Right hindlimb (tissue), 1 donor: ENCODE measurements around the gene CDH13.

Source experiments
- DNase-seq: peaks from one replicate; pipeline ENCODE4 v3.0.0-alpha.2; 2018

Gene CDH13

DNA sequence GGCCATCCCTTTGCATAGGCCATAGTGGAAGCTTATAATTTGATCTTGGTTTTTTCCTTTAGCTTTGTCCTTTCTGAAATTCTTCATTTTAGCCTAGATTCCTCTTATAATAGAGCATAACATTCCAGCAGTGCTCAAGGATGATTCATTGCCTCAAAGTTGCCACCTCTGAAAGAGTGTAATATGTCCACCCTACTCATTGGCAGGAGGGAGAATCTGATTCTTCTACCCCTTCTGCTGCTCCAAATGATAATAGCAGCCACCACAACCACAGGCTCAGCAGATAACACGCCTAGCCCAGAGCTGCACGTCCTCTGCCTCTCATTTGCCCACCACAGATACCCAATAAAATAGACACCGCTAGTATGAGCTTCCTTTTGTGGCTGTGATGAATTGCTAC lies 843.6 kb downstream of the CDH13 start:
- no peak for DNase-seq

DNA sequence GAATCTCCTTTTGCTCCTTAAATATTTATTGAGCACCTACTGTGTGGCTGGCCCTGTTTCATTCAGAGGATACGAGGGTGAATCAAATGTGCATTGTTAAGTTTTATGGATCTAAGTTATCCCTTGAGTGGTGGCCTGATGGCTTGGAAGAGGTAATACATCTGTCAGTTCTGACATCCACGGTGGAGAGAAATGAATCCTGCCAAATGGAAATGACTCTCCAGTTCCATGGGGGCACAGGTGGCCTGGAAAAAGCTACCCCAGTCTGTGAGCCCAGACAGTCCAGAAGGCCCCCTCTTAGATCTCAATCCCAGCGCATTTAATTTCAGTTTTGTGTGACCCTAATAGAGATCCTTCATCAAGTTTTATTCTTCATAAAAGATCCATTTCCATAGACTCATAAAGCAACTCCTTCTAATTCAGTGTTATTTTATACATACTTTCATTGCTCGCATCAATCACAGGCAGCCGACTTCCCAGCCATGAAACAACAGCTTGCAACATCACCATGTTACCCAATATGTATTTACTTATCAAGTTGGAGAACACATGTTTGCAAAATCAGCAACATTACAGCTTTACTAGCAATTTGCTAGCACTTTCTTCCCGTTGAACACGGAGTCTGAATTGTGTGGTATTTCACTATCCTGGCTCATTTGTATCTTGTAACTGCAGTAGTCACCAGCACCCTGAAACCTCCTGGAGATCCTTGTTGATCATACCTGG lies 846.2 kb downstream of the CDH13 start:
- DNase-seq = no peak

DNA sequence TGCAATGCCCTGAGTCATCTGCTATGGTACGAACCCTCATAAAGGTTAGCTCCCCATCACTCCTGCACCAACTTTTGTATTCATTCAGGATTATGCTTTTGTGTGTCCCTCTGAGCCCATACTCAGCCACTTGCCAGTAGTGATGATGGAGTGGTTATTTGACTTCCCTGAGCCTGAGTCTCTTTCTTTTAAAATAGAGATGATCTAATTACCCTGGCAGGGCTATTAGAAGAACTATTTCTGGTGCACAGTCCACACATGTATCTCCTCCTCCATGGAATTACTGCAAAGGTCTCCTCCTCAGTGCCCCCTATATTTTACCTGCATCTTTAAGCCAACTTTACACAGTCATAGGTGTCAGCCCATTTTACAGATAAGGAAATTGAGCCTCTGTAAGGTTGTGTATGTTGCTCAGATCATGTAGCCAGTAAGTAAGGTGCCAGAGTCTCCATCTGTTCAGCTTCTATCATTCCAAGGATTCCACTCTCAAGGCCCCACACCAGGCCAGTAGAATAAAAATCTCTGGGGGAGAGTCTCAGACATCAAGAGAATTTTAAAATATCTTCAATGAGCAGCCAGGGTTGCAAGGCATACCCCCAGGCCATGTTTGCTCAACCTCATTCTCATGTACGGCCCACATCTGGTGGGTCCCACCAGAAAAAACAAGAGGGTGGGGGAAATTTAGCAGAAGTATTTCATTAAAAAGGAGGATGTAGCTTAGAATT lies 847.3 kb downstream of the CDH13 start:
- no peak for DNase-seq

DNA sequence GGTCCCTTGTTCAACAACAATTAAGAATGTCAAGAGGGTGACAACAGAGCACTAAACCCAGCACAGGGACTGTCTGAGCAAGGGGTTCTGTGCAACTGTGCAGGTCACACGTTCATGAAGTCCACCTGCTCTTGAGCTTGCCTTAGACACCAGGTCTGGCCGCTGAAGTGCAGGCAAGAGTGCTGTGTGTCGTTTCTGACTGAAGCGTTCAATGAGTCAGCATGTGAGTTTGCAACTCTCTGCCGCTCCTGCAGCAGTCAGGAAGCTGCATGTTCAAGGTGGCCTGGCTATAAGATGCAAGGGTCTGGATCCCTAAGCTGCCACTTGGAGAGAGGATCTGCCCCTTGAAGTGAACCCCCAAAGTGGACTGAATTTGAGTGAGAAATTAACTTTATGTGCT lies 848.3 kb downstream of the CDH13 start:
- no peak for DNase-seq

DNA sequence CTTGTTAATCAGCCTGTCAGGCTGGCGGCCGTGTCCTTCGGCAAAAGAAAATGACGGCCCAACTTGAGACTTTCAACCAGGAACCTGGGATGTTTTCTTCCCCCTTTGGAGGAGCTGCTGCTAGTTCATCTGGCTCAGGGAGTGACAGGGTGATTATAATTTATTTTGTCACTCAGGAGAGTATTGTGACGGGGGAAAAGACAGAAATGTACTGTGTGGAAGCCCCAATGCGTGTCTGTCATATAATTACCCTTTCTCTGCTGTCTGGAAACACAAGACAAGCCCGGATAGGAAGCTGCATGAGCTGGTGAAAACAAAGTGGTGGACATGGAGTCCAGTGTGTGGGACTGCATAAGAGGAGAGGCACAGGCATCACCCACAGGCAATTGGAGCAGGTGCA lies 854.8 kb downstream of the CDH13 start:
- DNase-seq = no peak

DNA sequence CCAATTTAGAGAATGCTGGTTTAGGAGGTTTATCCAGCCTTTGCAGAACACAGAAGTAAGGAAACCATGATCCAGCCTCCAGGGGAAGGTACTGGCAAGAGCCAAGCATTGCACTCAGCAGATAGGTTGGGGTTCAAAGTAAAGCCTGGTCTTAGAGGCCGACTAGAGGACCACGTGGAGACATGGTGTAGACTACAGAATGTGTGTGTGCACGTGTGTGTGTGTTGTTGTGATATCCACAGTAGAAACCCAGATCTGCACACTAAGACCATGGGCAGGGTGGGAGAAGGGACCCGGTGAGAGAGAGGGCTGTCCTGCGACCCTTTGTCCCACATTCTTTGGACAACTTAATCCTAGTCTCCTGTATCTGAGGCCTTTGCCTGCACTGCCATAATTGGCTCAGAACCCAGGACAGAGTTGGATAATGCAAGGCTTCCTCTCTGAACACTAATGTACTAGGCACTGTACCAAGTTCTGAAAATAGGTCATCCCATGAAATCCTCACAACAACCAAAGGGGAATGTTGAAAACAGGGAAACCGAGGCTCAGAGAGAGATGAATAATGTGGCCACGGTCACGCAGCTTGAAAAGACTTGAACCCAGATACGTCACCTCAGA lies 855.9 kb downstream of the CDH13 start:
- DNase-seq = no peak

DNA sequence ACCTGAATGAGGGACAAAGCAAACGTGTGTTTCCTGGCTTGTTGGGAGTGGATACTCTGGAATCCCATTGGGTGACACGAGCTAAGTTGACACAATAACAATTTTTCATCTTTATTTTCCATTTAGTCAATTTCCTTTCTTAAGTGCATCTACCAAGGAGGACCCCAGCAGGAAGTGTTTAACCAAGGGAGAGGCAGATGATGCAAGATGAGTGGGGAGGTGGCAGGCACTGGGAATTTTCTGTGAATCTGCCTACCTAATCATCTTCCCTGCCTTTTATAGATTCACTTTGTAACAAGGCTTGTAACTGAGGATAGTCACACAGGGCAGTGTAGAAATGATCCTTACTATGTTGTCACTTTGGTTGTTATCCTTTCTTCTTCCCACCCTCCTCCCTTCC lies 863.3 kb downstream of the CDH13 start:
- no peak for DNase-seq

DNA sequence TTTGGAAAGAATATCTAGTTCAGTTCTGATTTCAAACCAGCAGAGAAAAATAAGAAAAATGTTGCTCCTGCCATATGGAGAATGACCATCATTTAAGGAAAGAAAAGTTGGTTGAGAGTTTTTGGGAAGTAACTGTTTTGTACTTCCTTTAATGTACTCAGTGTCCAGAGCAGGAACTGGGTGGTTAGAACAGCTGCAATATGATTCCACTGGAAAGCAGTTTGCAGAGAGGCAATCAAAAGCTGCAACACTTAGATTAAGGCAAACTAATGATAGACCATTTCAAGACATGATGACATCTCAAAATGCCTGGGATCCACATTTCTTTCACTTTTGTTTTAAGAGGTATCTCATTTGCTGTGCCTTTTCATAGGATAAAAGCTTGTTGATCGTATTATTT lies 867.7 kb downstream of the CDH13 start:
- DNase-seq = no peak

DNA sequence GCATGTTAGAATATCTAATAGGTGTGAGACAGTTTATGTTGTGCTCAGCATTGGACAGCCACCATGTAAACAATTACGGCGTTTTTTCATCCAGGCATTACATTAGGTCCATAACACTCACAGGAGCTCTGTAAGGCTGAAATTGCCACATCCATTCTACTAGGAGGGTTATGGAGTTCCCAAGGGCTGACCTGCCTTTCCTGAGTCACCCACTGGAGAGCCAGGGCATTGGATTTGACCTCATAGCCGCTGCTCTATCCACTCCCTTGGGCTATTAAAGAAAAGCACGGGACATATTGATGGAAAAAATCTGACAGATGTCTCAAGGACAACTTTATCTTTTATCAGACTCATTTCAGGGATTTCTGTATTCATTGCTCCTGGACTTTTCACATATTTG lies 874.7 kb downstream of the CDH13 start:
- DNase-seq = no peak

DNA sequence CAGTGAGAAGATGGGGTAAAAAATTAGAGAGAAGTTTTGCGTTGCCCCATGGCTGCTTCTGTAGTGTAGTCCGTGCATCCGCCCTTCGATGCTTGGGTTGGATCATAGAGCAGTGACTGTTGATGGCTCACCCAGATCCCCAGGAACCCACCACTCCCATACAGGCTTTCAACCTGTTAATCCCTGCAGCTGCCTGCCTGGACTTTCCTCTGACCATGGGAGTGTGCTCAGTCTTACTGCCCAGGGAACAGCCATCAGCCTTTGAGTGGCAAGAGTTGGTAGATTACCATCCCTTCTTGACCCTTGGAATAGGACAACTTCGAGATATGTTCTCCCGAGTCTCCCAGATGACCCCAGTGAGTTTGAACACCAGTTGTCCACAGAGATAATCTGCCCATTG lies 881.5 kb downstream of the CDH13 start:
- DNase-seq = no peak

DNA sequence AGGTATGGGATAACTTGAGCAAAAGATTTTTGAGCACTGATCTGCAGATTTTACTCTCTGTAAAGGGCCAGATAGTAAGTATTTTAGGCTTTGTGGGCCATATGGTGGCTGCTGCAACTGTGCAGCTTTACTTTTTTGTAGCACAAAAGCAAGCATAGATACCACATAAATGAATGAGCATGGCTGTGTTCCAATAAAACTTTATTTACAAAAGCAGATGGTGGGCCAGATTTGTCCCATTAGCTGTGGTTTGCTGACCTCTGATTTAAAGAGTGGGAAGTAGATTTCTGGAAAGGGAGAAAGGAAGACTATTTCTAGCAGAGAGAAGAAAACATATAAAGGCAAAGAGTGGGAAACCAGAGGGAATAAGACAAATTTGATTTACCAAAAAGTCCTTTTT lies 882.5 kb downstream of the CDH13 start:
- no peak for DNase-seq

DNA sequence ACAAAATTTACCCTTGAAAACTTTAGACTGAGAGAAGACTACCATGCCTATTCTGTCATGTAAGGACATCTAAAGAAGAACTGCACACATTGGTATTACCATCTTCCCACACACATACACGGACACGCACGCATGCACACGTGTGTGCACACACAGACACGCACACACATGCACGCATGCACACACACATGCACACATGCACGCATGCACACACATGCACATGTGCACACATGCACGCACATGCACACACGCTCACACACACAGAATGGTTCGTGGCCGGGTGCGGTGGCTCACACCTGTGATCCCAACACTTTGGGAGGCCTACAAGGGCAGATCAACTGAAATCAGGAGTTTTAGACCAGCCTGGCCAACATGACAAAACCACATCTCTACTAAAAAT lies 884.1 kb downstream of the CDH13 start:
- DNase-seq = no peak

DNA sequence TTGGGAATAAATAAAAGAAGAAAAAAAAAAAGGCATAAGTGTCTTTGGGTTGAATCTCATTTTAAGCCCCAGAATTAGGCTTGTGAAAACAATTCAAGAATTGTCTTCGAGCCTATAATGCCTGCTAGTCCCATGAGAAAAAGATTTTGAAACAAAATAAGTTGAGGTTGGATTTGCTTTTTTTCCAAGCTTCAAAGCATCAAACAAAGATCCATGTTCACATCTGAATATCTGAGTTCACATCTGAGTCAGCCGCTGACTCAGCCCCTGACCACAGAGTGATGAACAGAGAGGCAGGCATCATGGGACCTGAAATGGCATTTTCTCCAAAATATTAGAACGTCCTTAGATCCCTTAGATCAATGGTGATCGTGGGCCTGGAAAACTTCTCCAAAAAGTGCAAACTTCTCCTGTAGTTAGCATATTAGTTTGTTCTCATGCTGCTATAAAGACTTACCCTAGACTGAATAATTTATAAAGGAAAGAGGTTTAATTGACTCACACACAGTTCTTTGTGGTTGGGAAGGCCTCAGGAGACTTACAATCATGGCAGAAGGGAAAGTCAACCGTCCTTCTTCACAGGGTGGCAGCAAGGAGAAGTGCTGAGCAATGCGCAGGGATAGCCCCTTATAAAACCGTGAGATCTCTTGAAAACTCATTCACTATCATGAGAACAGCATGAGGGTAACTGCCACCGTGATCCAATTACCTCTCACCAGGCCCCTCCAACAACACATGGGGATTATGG lies 886.4 kb downstream of the CDH13 start:
- DNase-seq = no peak

DNA sequence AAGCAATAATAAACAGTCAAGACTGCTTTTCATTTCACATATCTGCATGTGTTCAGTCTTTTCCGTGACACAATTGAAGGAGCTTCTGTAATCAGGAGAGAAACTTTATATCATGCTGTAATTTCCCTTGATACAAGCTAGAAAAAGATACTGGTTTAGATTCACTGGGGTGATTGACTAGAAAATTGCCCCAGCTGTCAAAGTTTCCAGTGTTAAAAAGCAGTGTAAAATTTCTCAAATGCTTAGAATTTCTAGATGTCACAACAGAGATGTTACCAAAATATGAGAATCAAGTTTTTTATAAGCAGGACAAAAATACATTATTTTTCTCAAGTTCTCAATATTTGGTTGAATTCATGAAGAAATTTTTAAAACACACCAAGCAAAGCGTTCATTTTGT lies 888.6 kb downstream of the CDH13 start:
- DNase-seq = no peak

DNA sequence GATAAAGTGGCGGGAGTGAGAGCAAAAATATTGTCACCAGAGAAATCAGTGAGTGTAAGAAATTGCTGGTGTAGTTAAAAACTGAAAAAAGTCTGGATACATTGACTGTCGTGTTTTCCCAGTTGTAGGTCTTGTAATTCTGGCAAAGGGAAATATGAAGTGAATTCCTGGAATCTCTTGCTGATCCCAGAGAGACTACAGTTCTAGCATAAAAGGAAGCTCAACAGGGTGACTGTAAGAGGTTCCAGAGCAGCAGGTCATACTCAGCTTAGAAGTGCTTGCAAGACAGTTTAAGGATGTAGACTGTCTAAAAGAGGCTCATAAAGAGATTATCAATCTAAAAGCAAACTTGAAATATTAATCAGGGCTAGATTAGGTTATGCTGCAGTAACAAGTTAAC lies 890.2 kb downstream of the CDH13 start:
- DNase-seq = no peak

DNA sequence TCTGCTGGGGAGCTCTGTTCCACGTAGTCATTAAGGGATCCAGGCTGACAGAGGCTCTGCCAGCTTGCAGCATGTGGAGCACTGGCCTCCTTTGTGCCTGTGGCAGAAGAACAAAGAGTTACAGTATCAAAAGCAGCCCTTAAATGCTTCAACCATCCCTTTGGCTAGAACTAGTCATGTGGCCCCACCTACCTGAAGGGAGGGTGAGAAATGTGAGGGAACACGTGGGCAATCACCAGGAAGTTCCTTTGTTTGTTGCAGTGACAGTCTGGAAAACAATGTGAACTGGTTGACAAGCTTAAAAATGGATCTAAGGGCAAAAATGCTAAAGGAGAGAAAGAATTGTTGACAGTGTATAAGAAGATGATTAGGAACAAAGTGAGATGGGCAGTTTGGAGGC lies 890.6 kb downstream of the CDH13 start:
- no peak for DNase-seq

DNA sequence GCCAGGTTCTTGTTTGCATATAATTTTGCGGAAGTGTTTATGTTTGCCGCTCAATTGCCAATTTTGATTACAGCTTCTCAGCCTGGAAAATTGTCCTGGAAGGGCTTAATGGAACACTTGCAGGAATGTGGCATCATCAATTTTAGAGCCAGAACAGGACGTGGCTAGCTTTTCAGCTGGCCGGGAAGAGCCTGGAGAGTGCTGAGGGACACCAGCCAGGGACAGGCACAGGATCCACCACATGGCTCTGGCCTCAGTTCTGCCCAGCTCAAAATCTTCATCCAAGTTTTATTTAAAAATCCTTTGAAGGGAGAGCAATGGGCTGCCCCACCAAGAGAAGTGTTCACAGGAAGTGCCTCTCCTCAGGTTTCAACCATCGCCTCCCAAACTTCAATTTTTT lies 893.8 kb downstream of the CDH13 start:
- DNase-seq = no peak

DNA sequence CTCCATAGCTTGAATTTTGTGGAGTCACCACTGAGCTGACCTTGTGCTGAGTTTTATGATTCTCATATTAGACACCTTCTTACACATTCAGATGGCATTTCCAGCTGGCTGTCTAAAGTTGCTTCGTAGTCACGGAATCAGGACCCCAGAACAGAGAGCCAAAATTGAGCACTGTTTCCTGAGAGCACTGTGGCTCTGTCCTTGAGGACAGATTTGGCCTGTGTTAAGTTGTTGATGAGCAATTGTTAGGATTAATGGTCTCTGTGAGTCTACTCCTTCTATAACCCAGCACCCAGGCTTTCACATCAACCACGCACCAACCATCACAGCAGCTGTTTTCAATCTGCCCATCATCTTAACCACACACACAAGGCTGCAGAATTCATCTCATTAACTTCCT lies 903.5 kb downstream of the CDH13 start:
- no peak for DNase-seq

DNA sequence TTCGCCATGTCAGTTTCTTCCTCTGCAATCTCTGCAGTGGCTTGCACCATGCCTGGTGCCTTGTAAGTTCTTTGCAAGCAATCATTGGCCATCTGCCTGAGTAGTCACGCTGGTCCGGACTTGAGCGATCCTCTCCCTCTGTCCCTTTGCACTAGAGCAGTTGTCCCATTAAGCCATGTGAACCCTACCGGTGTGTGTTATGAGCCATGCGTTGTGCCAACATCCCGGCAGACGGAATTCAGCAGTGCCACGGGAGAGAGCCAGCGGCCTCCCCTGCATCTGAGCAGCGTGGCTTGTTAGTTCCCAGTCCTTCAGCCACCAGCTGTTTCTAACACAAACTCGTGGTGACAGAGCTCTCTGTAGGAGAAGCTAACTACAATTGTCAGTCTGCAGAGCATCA lies 905.9 kb downstream of the CDH13 start:
- DNase-seq = no peak

DNA sequence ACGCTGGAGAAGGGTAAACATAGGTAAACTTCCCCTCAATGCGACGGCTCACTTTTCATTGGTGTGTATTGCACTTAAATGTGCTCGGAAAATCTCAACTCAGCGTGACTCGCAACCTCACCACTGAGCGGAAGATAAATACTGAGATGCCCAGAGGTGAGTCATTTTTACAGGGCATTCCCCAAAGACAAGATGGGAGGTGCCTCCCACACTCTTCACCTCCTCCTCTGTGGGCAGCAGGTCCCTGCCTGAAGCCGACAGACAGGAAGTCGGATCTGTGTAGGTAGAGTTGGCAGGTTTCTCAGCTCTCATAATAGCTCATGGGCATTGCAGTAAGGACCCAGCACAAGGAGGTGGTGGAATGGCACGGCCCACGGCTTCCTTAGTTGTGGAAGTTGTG lies 906.4 kb downstream of the CDH13 start:
- DNase-seq = no peak

DNA sequence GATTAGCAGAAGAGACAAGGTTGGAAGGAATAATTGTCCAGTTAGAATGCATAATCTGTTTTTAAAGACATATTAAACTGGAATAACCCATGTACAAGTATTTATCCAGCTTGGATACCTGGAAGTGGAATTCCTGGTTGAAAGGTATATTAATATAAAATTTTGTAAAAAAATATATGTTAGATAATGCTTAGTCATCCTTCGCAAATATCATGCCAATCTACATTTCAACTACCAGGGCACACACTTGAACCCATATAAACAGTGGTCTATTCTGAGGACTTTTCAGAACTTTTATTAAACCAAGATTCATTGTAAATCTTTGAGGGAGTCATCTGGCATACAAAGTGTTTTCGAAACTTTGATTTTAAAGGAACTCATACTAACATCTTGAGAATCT lies 911.9 kb downstream of the CDH13 start:
- DNase-seq = no peak

DNA sequence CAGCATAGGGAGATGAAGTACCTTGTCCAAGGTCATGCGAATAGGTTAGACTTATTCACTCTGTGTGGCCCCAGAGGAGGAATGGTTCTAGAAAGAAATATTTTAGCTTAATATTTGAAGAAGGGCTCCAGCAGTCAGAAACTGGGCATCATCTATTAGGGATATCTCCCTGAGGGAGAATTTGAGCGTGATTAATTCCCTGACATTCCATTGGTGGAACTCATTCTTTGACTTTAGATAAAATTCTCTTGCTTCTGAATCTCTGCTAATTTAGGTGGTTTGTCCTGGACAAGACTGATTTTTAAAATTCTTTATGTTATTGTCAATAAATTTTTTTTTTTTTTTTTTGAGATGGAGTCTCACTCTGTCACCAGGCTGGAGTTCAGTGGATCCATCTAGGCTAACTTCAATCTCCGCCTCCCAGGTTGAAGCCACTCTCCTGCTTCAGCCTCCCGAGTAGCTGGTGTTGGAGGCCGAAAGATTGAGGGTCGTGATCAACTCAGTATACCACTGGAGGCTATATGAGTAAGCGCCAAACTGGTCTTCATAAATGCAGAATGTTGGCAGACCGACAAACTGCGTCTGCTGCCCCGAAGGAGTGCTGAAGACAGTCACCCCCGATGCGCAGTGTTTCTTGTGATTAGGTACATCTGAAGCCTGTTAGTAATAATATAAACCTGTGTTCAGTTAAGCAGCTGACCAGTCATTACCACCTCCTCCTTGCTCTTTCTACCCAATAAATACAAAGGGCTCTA lies 913.1 kb downstream of the CDH13 start:
- DNase-seq = no peak

DNA sequence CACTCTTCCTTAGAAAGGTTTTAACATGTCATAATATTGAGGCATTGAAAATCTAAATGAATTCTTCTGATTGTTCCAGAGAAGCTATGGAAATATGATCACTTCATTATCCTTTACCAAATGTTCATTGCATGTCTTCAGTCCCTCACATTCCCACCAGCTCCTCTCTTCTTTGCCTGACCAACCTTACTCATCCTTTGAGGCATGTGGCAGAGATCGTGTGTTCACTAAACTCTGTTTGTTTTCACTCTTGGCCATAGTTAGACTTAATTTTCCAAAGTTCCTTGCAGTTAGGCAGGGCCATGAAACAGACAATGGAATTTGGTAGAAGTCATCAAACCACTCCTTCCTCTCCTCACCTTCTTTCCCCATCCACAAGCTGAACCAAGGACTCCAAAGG lies 914.5 kb downstream of the CDH13 start:
- DNase-seq = no peak
